GM18507 (cell line): ENCODE results near the gene SIK3.

Source experiments
- DNase-seq: peaks from one replicate; pipeline ENCODE4 v3.0.0; 2011; ENCODE audit warnings: low read depth; ENCODE audit not compliant: insufficient read length; ENCODE audit errors: extremely low spot score
- FAIRE-seq: peaks from 2 replicates; lab custom pipeline; 2011; peaks lifted over from hg19 to GRCh38; lab: Jason Lieb, UNC

SIK3 gene

GRCh38 chr11:116917632-116918031 lies 180.6 kb downstream of the SIK3 start:
- FAIRE-seq (no peak), DNase-seq (no peak)

- FAIRE-seq (no peak), DNase-seq (no peak)
Measured at GRCh38 chr11:116916886-116917285, 181.3 kb downstream of the SIK3 start.

- FAIRE-seq (no peak), DNase-seq (no peak)
Measured at GRCh38 chr11:116916052-116916451, 182.2 kb downstream of the SIK3 start.

- DNase-seq: no peak
Measured at GRCh38 chr11:116913000-116913399, 185.2 kb downstream of the SIK3 start.

GRCh38 chr11:116911976-116912734 lies 186.1 kb downstream of the SIK3 start:
- DNase-seq: no peak
- no peak for FAIRE-seq

More at GRCh38 chr11:116913000-116913399, 185.2 kb downstream of the SIK3 start:
- no peak for FAIRE-seq

GRCh38 chr11:116910847-116911246 lies 187.4 kb downstream of the SIK3 start:
- FAIRE-seq: no peak

GRCh38 chr11:116910378-116910777 lies 187.8 kb downstream of the SIK3 start:
- FAIRE-seq (no peak), DNase-seq (no peak)

More at GRCh38 chr11:116910847-116911246, 187.4 kb downstream of the SIK3 start:
- DNase-seq: no peak

- DNase-seq: no peak
- no peak for FAIRE-seq
Measured at GRCh38 chr11:116909245-116909644, 189.0 kb downstream of the SIK3 start.

GRCh38 chr11:116906479-116906878 lies 191.7 kb downstream of the SIK3 start:
- DNase-seq (no peak), FAIRE-seq (no peak)

GRCh38 chr11:116903090-116903489 lies 195.1 kb downstream of the SIK3 start:
- DNase-seq (no peak), FAIRE-seq (no peak)

GRCh38 chr11:116901964-116902688 lies 196.1 kb downstream of the SIK3 start:
- FAIRE-seq (no peak), DNase-seq (no peak)

- DNase-seq: no peak
- FAIRE-seq: no peak
Measured at GRCh38 chr11:116901211-116901610, 197.0 kb downstream of the SIK3 start.

- DNase-seq: no peak
- FAIRE-seq: no peak
Measured at GRCh38 chr11:116896211-116896610, 202.0 kb downstream of the SIK3 start.

GRCh38 chr11:116895048-116895757 lies 203.0 kb downstream of the SIK3 start:
- FAIRE-seq (no peak), DNase-seq (no peak)

- FAIRE-seq (no peak), DNase-seq (no peak)
Measured at GRCh38 chr11:116893906-116894305, 204.3 kb downstream of the SIK3 start.

- FAIRE-seq: no peak
- no peak for DNase-seq
Measured at GRCh38 chr11:116893437-116893836, 204.8 kb downstream of the SIK3 start.

- no peak for FAIRE-seq
- no peak for DNase-seq
Measured at GRCh38 chr11:116892374-116892773, 205.9 kb downstream of the SIK3 start.

- FAIRE-seq: no peak
- no peak for DNase-seq
Measured at GRCh38 chr11:116891746-116892145, 206.5 kb downstream of the SIK3 start.

- no peak for FAIRE-seq
Measured at GRCh38 chr11:116890607-116891006, 207.6 kb downstream of the SIK3 start.

GRCh38 chr11:116890193-116890592 lies 208.0 kb downstream of the SIK3 start:
- FAIRE-seq: peak; percentile 88
- DNase-seq: peak; percentile 22

More at GRCh38 chr11:116890607-116891006, 207.6 kb downstream of the SIK3 start:
- no peak for DNase-seq
